Epithelial cell of proximal tubule (primary cell): ENCODE data around the gene SLC6A9. TPM values are rescaled to one million over a fixed set of nuclear protein-coding genes. Genes with fewer than 3 reads are reported as not detected.

Experiments used
- DNase-seq: peaks from one replicate; pipeline ENCODE4 v3.0.0-alpha.2; 2011; ENCODE audit warnings: low read depth
- H3K4me3 ChIP-seq: 2 replicates; pipeline ENCODE4 v1.5.1; 2011; ENCODE audit warnings: low read depth, mild to moderate bottlenecking, low read length
- CTCF ChIP-seq: conservative IDR thresholded peaks from 2 replicates; pipeline ENCODE4 v1.5.1; 2012; ENCODE audit warnings: low read depth, mild to moderate bottlenecking, low read length
- total RNA-seq: library from RNA; depleted of rRNA; stranded (reverse); fragments of >200 nt; gene quantifications from 2 replicates; pipeline ENCODE4 v1.2.3, GENCODE V29; 2015

Gene SLC6A9
- total RNA-seq, 1 donor from 2014 or later, result 1.3 TPM

GRCh38 chr1:44021156-44021555, 10.1 kb downstream of the SLC6A9 start:
- H3K4me3 ChIP-seq, result no peak overlapping the region
- DNase-seq, result no peak
- no peak for TF ChIP-seq CTCF

DNA sequence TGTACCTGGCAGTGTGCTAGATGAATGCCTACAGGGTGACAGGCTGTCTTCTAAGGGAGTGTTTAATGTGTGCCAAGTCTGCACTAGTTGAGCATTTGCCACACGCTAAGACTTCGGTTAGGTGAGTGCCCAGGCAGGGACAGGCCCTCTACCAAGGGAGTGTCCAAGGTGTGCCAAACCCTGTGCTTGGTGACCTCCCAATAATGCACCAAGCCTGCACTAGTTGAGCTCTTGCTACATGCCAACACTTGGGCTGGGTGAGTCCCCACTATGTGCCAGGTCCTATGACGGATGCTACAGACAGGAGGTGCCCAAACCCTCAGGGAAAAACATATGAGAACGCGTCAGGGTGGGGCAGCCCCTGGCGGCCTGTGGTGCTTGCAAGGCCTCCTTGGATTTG, 10.8 kb downstream of the SLC6A9 start:
- no peak overlapping the region for H3K4me3 ChIP-seq
- no peak for DNase-seq
- no peak for TF ChIP-seq CTCF

DNA sequence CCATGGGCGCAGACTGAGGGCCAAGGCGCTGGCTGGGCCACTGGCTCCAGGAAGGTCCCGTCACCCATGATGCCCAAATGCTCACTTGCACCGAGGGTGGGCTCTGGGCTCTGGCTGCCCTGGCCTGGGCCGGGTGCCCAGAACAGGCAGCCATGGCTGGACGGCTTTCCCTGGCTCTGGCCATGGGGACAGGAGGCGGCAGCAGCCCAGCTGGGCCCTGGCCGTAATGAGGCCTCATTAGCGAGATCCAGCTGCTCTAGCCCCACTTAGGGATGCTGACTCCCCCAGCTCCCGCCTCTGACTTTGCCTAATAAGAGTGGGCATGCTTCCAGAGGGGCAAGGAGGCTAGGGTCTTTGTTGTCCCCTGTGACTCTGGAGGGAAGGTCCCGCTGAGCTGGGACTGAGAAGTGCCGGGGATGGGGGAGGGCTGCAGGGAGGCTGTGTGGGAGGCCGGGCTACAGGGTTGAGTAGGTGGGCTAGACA, 11.8 kb downstream of the SLC6A9 start:
- DNase-seq, result no peak
- no peak for TF ChIP-seq CTCF
- no peak overlapping the region for H3K4me3 ChIP-seq

GRCh38 chr1:44016890-44017400, 14.3 kb downstream of the SLC6A9 start:
- DNase-seq, result no peak
- TF ChIP-seq CTCF, result no peak
- no peak overlapping the region for H3K4me3 ChIP-seq

DNA sequence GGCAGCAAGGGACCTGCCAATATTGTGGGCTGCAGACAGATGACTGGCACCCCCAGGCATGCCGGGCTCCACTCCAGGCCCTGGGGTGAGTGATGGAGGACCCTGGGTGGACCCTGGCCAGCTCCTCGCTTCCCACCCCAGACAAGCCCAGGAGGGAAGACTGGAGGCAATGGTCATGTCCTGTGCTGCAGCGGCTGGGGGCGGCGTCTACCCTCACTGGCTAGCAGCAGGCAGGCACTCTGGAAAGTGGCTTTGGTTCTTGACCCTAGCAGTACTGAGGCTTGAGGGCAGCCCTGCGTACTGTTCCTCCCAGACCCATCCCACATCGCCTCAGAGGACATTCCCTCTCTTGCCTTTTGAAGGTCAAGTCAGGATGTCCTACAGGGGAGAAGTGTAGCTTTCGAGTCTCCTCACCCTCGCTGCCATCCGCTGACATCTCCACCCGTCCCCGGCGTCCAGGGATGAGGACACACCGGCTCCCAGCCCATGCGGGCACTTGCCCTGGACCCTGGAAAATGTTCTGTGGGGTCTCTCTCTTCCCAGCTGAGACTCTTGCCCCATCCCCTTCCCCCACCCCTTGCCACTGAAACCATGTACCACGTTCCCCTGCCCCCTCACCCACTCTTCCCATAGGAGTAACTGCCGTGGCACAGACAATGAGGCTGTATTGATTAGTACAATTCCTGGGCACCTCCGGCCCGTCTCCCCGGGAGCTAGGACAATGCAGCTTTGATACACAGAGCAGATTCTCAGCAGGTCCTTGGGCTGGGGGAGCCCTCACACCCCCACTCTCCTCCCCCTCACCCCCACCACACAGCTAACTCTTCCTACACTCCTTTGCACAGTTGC, 15.0 kb downstream of the SLC6A9 start:
- DNase-seq, result no peak
- H3K4me3 ChIP-seq, result no peak overlapping the region
- no peak for TF ChIP-seq CTCF

DNA sequence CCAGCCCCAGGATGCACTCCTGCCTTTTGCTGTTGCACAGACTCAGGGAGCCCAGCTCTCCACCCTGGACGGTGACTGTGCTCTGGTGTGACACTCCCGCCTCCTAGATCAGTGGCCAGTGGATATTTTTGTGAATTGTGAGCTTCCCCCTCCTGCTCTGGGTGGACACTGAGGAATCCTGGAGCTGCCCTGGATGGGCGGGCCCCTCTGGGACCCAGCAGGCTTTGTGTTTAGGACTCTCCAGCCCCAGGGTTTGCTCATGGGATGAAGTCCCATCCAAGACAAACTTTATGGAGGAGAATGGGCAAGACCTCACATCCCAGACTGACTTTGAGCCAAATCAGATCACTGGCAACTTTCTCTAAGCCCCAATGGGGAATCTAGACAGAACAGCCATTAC, 16.1 kb downstream of the SLC6A9 start:
- DNase-seq, result no peak
- TF ChIP-seq CTCF, result no peak
- no peak overlapping the region for H3K4me3 ChIP-seq
